Testis (tissue), 2 donors: ENCODE measurements around the gene G0S2.

Experiments
- CTCF ChIP-seq, 3 experiments: fragments of 450-650 bp in 2 of 3; fragments of 200-600 bp in 1 of 3; sonication (generic) in 1 of 3; IDR thresholded peaks; one replicate each; pipeline ENCODE4 v1.5.1; 2016 to 2019; ENCODE audit warnings: antibody characterized with exemption in 3 of 3, mild to moderate bottlenecking in 2 of 3, moderate library complexity in 1 of 3
- POLR2A ChIP-seq: fragments of 450-650 bp; IDR thresholded peaks from one replicate; pipeline ENCODE4 v1.6.1; 2017; ENCODE audit warnings: antibody characterized with exemption, mild to moderate bottlenecking, moderate library complexity

GRCh38 chr1:209692296-209692695 is 17.1 kb downstream of the G0S2 start:
- TF ChIP-seq CTCF (IDR thresholded peaks at IDR 0.05), result no peak
- no peak for TF ChIP-seq POLR2A
